ENCODE measurements around the gene MYL3. TPM values are rescaled to one million over a fixed set of nuclear protein-coding genes. Genes with fewer than 3 reads are reported as not detected.
A peak's percentile ranks its signal among the peaks of the same experiment; 100 is the strongest.
"Not testable (repeated sequence)": the region's sequence is repeated elsewhere in the genome, so short reads cannot be mapped to it uniquely, and the experiment has no call there.

MYL3 gene
- total RNA-seq, 1 donor from 2014 or later, result not detected

DNA sequence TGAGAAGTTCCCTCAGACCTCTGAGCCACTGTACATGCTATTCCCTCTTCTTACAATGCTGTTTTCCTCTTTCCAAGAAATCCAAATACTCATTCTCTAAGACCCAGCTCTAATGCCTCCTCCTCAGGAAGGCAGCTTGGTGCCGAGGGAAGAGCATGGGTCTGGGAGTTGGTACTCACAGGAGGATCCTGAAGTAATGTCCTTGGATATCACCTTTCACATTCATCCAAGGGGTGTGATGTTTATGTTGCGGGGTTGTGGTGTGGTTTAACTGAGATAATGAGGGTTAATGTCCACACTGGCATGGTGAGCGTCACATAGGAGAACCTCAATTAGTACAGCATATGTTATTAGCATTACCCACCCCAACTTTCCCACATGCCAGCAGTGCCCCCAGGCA lies 31.9 kb downstream of the MYL3 start:
- no peak for DNase-seq (ENCODE audit: low read depth in 2 of 2)

DNA sequence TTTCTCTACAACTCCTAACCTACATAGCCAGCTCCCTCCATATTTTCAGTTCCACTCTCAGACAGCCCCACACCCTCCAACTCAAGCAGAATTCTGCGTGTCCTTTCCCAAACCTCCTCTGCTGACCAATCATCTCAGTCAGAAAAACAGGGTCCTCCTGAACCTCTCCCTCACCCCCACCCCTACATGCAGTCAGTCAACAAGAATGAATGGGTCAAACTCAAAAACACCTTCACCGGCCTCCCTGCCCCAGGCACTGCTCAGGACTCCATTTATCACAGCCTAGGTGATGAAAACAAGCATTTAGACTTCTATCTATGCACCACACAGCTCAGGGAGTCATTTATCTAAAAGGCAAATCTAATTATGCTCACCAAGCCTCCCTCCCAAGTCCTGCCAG lies 32.4 kb downstream of the MYL3 start:
- no peak for DNase-seq (ENCODE audit: low read depth in 2 of 2)

DNA sequence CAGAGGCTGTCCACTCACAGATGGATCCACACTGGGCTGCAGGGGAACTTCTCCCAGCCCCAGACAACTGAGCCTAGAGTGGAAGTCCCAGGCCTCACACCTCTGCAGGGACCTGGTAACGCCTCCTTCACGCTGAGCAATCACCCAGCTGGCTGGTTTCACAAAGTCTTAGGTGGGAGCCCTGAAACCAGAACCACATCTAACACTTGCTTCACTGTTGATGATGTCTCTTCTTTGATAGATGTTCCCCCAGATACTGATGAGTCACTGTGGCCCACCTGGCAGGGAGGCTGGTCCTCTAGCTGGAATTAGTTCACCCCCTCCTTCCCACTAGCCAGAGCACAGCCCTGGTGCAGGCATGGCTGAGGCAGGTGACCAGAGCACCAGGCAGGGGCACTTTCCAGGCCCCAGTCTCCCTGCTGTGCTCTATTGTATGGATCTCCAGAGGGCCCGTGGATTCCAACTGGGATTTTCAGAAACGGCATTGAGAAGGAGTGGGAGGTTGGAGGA lies 33.5 kb downstream of the MYL3 start:
- no peak for DNase-seq (ENCODE audit: low read depth in 2 of 2)

DNA sequence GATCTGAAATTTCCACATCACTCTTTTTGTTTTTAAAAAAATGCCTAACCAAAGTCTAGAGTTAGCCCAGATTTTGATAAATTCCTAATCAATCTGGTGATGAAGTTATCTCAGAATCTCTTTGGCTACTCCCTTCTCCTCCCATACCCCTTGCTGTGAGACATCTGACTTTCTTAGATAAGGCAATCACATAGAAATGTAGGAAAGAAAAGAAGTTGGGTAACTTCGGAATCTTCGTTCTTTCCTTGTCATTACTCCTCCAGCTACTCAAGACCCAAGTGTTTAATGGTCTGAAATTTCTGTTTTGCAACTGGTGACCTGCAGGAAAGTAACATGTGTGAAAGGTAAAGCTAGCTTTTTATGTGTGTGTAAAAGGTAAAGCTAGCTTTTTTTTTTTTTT lies 37.8 kb downstream of the MYL3 start:
- DNase-seq (ENCODE audit: low read depth in 2 of 2), result no peak

DNA sequence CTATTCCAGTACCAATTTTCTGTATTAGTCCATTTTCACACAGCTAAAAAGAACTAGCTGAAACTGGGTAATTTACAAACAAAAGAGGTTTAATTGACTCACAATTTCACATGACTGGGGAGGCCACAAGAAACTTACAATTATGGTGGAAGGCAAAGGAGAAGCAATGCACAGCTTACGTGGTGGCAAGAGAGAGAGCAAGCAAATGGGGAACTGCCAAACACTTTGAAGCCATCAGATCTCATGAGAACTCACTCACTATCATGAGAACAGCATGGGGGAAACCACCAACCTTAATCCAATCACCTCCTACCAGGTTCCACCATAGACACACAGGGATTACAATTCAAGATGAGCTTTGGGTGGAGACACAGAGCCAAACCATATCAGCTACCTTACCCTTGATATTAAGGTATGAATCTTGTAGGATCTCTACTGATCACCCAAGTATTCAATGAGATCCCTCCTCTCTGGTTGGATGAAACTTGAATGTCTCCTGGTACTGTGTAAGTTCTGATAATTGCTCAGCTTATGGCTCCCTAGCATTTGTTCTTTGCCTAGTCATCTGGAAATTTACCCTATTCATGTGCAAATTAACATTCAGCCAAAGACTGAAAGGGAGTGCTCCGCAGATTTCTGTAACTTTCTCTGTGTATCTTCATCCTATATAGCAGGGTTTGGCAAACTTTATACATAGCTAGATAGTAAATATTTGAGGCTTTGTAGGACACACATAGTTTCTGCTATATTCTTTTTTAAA lies 38.9 kb downstream of the MYL3 start:
- no peak for DNase-seq (ENCODE audit: low read depth in 2 of 2)

DNA sequence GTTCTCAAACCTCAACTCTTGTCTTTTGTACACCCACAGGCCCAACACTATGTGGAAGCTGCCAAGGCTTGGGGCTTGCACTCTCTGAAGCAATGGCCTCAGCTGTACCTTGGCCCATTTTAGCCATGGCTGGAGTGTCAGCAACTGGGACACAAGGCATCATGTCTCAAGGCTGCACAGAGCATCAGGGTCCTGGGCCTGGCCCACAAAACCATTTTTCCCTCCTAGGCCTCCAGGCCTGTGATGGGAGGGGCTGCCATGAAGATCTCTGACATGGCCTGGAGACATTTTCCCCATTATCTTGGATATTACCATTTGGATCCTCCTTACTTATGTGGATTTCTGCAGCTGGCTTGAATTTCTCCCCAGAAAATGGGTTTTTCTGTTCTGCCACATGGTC lies 39.9 kb downstream of the MYL3 start:
- not testable (repeated sequence) for DNase-seq (ENCODE audit: low read depth in 2 of 2)

DNA sequence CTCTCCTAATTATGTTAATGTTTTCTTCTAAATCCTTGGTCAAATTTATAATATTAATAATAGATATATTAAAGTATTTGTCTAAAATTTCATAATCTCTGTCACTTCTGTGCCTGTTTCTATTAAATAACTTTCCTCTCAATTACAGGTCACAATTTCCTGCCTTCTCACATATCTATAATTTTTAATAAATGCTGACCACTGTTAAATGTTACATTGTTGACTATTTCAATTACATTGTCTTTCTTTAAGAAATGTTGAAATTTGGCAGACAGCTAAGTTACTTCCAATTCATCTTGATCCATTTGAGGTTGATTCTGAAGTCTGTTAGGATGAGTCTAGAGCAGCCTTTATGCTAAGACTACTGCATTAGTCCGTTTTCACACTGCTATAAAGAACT lies 41.7 kb downstream of the MYL3 start:
- DNase-seq (ENCODE audit: low read depth in 2 of 2), result no peak

DNA sequence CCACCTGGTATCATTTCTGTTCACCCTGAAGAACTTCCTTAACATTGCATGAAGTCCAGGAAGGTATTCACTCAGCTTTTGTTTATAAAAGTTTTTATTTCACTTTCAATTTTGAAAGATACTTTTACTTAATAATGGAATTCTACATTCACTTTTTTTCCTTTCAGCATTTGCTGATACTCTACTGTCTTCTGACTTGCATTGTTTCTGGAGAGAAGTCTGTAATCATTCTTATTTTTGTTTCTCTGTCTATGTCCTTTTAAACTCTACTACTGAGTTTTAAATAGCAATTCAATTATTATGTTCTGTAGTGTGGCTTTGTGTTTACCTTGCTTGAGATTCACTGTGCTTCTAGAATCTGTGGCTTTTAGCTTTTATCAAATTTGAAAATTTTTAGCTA lies 42.4 kb downstream of the MYL3 start:
- no peak for DNase-seq (ENCODE audit: low read depth in 2 of 2)

DNA sequence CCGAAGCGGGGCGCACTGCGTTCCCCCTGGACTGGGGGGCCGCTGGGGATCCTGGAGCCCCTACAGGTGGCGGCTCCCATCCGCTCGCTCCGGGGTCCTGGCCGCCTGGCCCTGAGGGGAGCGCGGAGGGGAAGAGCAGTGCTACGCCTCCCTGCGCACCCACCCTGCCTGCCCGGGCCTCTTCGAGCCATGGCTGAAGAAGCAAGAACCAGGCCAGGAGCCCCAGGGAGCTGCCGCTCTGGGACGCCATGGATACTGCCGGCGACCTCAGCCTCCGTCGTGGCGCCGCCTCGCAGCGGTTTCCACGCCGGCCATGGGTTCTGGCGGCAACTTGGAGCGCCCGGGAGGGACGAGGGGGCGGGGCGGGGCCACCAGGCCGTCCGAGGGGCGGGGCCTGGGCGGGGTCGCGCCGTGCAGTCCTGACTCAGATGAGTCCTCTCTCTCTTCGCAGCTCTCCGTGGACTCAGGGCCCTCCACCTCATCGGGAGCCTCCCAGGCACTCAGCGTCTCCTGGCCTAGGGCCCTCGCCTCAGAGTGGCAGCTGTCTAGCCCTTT lies 50.9 kb downstream of the MYL3 start:
- peak; percentile 15 to 35 for DNase-seq (ENCODE audit: low read depth in 2 of 2)

DNA sequence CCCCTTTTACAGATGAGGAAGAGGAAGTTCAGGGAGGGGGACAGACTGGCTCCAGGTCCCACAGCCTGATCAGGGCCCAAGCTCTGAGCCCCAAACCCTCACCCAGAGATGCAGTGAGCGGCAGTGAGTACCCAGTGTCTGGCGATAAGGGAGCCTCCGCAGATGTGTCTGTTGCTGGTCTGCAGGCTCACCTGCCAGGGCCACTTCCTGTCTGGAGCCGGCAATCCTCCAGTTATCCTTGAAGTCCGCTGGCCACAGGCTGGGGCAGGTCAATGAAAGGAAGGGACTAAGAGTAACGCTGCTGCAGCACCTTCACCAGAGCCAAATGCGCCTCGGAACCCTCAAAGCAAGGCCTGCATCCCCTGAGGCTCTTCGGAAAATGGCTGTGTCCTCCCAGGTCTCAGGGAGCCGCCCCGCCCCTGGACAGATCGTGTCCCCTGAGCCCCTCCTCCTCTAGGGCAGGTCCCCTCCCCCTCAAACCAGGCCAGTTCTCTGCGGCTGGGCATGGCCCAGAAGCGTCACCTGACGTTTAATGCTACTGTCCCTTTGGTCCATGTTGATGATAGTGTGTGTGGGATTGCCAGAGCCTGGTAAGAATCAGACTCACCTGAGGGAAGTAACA lies 51.5 kb downstream of the MYL3 start:
- DNase-seq (ENCODE audit: low read depth in 2 of 2), result no peak

DNA sequence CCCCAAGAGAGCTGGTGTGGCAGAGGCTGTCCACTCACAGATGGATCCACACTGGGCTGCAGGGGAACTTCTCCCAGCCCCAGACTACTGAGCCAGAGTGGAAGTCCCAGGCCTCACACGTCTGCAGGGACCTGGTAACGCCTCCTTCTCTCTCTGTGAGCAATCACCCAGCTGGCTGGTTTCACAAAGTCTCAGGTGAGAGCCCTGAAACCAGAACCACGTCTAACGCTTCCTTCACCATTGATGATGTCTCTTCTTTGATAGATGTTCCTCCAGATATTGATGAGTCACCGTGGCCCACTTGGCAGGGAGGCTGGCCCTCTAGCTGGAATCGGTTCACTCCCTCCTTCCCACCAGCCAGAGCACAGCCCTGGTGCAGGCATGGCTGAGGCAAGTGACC lies 54.5 kb downstream of the MYL3 start:
- not testable (repeated sequence) for DNase-seq (ENCODE audit: low read depth in 2 of 2)

Other genes with a start within 250 kb of the MYL3 start
- gene ALS2CL, start 169.8 kb downstream of the MYL3 start, total RNA-seq, result 3.7 and 5.8 TPM in 2 replicates
- gene TMIE, start 162.1 kb downstream of the MYL3 start, total RNA-seq, result under 0.01 TPM in 1 of 2 replicates, not detected in the other
- not detected in 2 replicates for gene PRSS50, start 145.6 kb downstream of the MYL3 start, total RNA-seq
- under 0.01 TPM in 1 of 2 replicates, not detected in the other for gene PTH1R, start 14.3 kb upstream of the MYL3 start, total RNA-seq
- 19.8 and 31.2 TPM in 2 replicates for gene CCDC12, start 113.3 kb upstream of the MYL3 start, total RNA-seq
- gene NBEAL2, start 116.2 kb upstream of the MYL3 start, total RNA-seq, result 14.2 and 16.5 TPM in 2 replicates